Neural progenitor cell (in vitro differentiated cells): Measurements from ENCODE around the gene ARHGEF11.

Experiments
- CTCF ChIP-seq: fragments of 200-600 bp; sonication (generic); IDR thresholded peaks from 2 replicates; pipeline ENCODE4 v1.5.1; 2017; ENCODE audit warnings: antibody characterized with exemption, mild to moderate bottlenecking
- EZH2 ChIP-seq: fragments of 200-600 bp; sonication (generic); IDR thresholded peaks from 2 replicates; pipeline ENCODE4 v1.6.1; 2017; ENCODE audit warnings: antibody characterized with exemption, mild to moderate bottlenecking, moderate library complexity
- EZH2phosphoT487 ChIP-seq: fragments of 200-600 bp; sonication (generic); IDR thresholded peaks from 2 replicates; pipeline ENCODE4 v1.6.1; 2017; ENCODE audit warnings: antibody characterized with exemption

GRCh38 chr1:156963621-156964020 lies 81.9 kb downstream of the ARHGEF11 start:
- no peak for TF ChIP-seq CTCF
- no peak for TF ChIP-seq EZH2
- no peak for TF ChIP-seq EZH2phosphoT487
